ENCODE results near the gene MCAT.

DNA sequence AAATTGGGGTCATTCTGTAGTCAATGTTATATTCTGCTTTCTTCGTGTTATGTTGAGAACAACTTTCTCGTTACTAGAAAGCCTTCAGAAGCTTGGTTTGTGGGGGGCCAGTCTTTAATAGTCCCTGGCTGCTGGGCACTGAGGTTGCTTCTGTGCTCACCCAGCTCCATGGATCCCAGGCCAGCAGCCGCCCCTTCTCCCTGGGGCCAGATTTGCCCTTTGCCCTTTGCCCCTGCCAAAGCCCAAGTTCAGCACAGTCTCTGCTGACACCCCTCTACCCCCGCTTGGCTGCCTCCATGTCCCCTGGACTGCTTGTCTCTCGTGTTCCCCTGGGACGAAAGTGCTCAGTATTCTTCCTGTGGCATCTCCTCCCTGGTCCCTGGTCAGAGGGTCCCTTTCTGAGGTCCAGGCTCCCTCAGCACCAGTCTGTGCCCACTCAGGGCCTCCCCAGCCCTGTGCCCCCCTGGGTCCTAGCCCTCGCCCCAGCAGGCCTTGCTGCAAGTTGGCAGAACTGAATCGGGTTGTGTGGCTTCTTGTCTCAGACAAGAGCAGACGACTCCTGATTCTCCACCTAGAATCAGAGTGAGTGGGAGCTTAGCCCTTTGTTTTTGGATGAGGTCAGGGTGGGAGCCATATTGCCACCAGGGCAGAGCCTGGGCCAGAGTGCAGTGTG, 14.8 kb upstream of the MCAT start:
- TF ChIP-seq POLR2A (IDR thresholded peaks at IDR 0.05) (no peak), POLR2AphosphoS5 (IDR thresholded peaks at IDR 0.05) (no peak)

All from breast epithelium (tissue), 3 donors.